Activated CD8-positive, alpha-beta memory T cell treated with anti-CD3 and anti-CD28 coated beads for 24 hours (primary cell): ENCODE measurements around the gene KRTAP10-10.
"Not testable (repeated sequence)": the region's sequence is repeated elsewhere in the genome, so short reads cannot be mapped to it uniquely, and the experiment has no call there.

Experiments used
- DNase-seq: peaks from one replicate; pipeline ENCODE4 v3.0.0-alpha.2; 2020

KRTAP10-10 gene

DNA sequence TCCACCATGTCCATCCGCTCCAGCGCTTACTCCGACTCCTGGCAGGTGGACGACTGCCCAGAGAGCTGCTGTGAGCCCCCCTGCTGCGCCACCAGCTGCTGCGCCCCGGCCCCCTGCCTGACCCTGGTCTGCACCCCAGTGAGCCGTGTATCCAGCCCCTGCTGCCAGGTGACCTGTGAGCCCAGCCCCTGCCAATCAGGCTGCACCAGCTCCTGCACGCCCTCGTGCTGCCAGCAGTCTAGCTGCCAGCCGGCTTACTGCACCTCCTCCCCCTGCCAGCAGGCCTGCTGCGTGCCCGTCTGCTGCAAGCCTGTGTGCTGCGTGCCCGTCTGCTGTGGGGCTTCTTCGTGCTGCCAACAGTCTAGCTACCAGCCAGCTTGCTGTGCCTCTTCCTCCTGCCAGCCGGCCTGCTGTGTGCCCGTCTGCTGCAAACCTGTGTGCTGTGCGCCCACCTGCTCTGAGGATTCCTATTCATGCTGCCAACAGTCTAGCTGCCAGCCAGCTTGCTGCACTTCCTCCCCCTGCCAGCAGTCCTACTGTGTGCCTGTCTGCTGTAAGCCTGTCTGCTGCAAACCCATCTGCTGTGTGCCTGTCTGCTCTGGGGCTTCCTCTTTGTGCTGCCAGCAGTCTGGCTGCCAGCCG is 9.9 kb upstream of the KRTAP10-10 start:
- not testable (repeated sequence) for DNase-seq

DNA sequence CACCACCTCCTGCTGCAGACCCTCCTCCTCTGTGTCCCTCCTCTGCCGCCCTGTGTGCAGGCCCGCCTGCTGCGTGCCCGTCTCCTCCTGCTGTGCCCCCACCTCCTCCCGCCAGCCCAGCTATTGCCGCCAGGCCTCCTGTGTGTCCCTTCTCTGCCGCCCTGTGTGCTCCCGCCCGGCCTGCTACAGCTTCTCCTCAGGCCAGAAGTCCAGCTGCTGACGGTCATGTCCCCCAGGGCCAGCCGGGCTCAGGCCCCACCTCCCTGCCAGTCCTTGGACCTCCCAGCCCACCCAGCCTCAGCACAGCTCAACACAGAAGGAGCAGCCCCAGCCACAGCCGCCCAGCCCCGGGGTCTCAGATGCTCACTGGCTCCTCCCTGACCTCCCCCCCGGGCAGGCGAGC is 9.3 kb upstream of the KRTAP10-10 start:
- not testable (repeated sequence) for DNase-seq

GRCh38 chr21:44628707-44629391 is 8.3 kb upstream of the KRTAP10-10 start:
- no peak for DNase-seq

DNA sequence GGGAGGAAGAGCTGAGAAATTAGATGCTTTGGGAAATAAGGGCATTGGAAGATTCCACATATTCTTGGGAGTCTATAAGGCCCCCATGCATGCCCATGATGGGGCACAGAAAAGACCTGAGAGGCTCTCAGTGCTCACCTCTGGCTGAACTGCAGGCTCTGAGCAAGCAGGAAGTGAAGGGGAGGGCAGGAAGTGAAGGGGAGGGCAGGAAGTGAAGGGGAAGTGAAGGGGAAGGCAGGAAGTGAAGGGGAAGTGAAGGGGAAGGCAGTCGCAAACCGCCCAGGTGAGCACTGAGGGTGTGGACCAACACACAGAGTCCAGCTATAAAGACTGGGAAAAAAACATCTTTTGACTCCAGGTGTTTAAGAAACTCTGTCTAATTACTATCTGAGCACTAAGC is 6.7 kb upstream of the KRTAP10-10 start:
- DNase-seq, result no peak

- DNase-seq, result no peak
These were observed 5.1 kb upstream of the KRTAP10-10 start for GRCh38 chr21:44632067-44632466.

DNA sequence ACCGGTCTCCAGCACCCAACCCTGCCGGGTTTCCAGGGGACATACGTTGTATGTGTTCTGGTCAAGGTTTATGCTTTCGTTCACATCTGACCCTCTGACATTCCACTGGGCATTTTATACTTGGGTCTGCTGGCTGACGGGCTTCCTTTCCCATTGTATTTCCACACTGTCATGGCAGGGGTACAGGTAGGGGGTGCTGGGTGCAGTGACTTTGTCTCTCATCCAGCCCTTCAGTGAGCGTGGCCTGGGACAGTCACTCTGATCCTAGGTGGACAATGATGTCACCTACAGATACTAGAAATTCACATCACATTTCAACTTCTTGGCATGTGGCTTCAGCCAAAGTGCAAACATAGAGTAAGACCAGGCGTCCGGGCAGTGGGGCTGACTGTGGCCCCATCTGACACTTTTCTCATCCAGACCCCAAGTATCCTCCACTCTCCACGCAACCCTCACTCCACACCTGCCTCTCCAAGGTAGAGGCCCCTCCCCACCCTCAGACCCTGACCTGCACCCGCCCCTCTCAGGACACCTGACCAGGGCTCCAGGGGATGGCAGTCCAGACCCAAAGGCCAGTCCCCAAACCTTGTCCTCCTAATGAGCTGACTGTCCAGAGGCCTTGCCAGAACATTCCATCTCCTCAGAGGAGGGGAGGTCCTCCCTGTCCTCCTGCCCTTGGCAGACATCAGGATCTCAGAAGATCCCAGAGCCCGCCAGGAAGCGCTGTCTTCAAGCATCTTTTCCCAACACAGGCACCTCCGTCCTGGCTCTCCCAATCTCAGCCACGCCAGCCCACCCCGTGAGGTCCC is 743 bp upstream of the KRTAP10-10 start:
- DNase-seq, result no peak

- DNase-seq, result not testable (repeated sequence)
These were observed 744 bp downstream of the KRTAP10-10 start for GRCh38 chr21:44637851-44638348.

GRCh38 chr21:44638506-44639330 is 1.6 kb downstream of the KRTAP10-10 start:
- not testable (repeated sequence) for DNase-seq

GRCh38 chr21:44639331-44639655 is 2.1 kb downstream of the KRTAP10-10 start:
- no peak for DNase-seq

DNA sequence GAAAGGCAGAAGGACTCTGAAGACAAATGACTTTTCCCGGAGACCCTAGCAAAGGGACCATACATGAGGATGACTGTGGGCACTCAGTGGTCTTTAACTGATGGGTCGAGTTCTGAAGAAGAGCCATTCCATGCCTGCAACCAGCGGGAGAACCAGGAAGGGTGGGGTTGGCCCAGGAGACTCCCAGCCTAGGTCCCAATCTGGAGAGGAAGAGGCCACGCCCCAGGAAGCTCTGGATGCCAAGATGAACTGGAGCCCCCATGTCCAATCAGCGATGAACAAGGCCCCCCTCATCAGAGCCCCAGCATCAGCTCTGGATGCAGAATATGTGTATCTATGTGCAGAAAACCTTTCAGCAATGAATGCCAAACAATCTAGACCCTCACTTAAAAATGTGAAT is 3.6 kb downstream of the KRTAP10-10 start:
- DNase-seq, result no peak

DNA sequence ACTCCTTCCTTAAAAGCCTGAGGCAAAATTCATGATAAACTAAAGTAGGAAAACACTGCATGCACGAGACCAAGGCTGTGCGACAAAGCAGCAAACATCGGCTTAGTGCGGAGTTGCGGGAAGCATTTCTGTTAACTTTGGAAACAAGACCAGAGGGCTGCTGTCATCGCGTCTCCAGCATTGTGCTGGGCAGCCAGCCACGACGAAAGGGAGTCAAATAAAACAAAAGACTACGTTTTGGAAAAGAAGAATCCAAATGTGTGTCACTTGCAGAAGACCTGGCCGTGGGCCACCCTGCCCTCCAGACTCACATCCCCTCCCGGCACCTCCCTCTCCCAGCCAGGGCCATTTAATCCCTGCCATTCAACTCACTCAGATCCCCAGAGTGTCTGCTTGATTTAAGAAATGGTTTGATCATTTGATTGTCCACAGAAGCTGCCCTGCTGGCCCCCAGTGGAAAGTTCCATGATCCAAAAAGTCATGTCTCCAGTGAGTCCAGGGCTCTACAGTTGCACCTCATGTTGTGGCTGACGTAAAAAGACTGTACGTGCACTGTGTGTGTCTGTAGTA is 6.7 kb downstream of the KRTAP10-10 start:
- DNase-seq, result no peak

GRCh38 chr21:44644878-44645277 is 7.7 kb downstream of the KRTAP10-10 start:
- DNase-seq, result no peak

DNA sequence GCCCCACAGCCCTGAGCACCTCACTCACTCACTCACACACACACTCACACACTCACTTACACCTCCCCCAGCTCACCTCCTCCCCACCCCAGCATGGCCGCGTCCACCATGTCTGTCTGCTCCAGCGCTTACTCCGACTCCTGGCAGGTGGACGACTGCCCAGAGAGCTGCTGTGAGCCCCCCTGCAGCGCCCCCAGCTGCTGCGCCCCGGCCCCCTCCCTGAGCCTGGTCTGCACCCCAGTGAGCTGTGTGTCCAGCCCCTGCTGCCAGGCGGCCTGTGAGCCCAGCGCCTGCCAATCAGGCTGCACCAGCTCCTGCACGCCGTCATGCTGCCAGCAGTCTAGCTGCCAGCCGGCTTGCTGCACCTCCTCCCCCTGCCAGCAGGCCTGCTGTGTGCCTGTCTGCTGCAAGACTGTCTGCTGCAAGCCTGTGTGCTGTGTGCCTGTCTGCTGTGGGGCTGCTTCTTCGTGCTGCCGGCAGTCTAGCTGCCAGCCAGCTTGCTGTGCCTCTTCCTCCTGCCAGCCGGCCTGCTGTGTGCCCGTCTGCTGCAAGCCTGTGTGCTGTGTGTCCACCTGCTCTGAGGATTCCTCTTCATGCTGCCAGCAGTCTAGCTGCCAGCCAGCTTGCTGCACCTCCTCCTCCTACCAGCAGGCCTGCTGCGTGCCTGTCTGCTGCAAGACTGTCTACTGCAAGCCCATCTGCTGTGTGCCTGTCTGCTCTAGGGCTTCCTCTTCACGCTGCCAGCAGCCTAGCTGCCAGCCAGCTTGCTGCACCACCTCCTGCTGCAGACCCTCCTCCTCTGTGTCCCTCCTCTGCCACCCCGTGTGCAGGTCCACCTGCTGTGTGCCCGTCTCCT is 9.4 kb downstream of the KRTAP10-10 start, which contains the start of gene KRTAP10-11:
KRTAP10-11 (plus strand) TSS at position 49 of the 856 bp plus-strand sequence; CDS start at position 94, 45 bp downstream.
- not testable (repeated sequence) for DNase-seq

GRCh38 chr21:44647222-44647552 is 10.0 kb downstream of the KRTAP10-10 start:
- DNase-seq, result no peak

DNA sequence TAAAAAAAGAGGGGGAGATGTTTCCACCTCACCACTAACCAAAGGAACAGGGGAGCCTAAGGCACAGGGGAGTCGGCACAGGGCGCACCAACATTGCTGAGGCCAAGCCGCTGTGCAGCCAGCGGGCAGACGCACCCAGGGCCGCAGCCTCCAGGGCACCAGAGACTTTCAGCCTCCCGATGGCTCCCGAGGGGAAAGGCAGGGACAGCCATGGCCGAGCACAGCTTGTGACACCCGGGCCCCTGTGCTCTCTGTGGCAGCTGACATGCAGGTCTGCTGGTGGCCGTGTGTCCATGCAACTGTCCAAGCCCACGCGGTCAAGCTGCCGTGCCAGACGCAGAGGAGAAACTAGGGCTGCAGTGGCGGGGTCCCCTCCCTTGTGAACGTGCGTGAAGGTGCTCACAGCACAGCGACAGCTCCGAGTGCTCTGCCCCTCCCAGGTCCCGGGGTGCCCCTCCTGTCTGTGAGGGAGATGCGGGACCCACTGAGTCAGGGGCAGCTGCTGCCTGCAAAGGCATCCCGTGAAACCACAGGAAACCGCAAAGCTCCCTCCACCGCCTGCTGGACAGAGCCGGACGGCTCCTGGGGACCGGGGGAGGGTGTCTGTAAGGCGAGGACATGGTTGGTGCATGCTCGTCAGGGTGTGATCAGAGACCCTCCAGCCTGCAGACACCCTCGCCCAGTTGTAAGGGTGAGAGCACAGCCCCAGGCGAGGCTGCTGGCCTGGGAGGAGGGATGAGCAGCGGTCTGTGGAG is 11.6 kb downstream of the KRTAP10-10 start:
- no peak for DNase-seq

GRCh38 chr21:44649521-44650100 is 12.5 kb downstream of the KRTAP10-10 start:
- DNase-seq, result no peak

DNA sequence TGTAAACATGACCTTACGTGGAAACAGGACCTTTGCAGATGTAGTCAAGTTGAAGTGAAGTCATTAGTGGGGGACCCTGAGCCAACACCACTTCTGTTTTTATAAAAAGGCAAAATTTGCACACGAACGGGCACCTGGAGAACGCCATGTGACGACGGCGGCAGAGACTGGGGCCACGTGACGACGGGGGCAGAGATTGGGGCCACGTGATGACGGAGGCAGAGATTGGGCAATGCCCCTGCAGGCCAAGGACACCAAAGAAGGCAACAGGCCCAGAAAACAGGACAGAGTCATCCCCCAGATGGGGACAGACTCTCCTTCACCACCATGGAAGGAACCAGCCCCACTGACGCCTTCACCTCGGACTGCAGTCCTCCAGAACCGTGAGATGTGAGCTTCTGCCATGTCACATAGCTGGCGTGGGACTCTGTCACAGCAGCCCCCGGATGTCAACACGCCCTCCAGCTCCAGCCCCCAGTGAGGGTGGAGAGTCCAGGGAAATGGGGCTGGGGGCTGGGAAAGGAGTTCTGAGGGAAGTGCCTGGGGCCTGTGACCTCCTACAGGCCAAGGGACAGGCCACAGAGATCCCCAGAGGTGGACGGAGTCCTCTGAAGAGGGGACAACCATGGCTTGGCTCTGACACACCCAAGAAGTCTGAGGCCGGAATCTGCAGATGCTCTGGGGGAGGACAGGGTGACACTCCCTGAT is 13.3 kb downstream of the KRTAP10-10 start:
- no peak for DNase-seq

DNA sequence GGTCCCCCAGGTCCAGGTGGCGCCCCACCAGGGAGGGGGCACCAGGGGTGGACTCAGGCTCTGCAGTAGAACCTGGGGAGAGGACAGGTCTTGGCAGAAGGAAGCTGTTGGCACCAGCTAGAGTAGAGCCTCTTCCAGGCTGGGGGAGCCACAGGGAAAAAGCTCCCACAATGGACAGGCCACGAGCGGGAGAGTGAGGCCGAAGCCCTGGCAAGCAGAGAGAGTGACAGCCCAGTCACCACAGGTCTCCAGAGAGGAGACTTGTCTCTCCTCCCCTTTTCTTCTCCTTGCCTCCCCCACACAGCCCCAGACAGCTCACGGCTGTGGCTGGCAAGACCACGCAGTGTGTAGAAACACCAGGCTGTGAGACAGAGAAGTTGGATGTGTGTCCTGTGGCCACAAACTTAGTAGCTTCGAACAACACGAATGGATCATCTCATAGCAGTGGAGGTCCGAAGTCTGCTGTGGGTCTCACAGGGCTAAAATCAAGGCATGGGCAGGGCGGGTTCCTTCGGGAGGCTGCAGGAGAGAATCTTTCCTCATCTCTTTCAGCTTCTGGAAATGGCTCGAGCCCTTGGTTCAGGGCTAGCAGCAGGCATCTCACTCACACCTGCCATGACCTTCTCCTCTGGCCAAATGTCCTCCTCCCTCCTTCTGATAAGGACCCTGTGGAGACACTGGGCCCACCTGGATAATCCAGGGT is 14.0 kb downstream of the KRTAP10-10 start:
- no peak for DNase-seq

- DNase-seq, result no peak
These were observed 16.0 kb downstream of the KRTAP10-10 start for GRCh38 chr21:44653123-44653522.
